ENCODE data around the gene MSL2.
"Not testable (repeated sequence)": the region's sequence is repeated elsewhere in the genome, so short reads cannot be mapped to it uniquely, and the experiment has no call there.

Gene MSL2

DNA sequence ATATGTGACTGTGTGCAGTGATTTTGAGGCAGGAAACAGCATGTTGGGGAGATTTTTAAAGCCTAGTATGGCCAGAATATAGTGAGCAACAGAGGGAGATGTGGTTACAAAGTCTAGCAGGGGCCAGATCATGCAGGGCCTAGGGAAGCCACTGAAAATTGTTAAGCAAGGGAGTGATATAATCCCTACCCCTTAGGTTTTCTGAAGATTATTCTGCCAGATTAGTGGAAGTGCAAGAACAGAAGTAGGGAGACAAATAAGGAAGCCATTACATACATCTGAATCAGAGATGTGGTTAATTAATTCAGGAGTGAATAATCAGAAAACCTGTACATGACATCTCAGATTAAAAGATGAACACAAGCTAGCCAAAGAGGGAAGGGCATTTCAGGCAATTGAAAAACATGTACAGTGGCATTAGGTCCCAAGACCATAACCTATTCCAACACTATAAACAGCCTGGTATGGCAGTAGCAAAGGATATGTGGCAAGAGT is 54.8 kb downstream of the MSL2 start:
- Histone ChIP-seq H3K4me1 (peaks cover 0 to 24% (median 8%) of the 10 kb centered on the region in 4 donors), H3K4me3 (no peak overlapping the region), H3K27me3 (no peaks in the 10 kb centered on the region), H3K27ac (no peak overlapping the region), H3K36me3 (peaks cover 0 to 8% (median 7%) of the 10 kb centered on the region in 3 donors), H3K9me3 (no peaks in the 10 kb centered on the region)
- TF ChIP-seq, protein P1, sequence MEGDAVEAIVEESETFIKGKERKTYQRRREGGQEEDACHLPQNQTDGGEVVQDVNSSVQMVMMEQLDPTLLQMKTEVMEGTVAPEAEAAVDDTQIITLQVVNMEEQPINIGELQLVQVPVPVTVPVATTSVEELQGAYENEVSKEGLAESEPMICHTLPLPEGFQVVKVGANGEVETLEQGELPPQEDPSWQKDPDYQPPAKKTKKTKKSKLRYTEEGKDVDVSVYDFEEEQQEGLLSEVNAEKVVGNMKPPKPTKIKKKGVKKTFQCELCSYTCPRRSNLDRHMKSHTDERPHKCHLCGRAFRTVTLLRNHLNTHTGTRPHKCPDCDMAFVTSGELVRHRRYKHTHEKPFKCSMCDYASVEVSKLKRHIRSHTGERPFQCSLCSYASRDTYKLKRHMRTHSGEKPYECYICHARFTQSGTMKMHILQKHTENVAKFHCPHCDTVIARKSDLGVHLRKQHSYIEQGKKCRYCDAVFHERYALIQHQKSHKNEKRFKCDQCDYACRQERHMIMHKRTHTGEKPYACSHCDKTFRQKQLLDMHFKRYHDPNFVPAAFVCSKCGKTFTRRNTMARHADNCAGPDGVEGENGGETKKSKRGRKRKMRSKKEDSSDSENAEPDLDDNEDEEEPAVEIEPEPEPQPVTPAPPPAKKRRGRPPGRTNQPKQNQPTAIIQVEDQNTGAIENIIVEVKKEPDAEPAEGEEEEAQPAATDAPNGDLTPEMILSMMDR (IDR thresholded peaks at IDR 0.05): no peak
- intact Hi-C loops (cut with DNase I; ENCODE audit: low total_unique reads): no loop called here
- DNase-seq: no peak

GRCh38 chr3:136136454-136136853 is 59.7 kb downstream of the MSL2 start:
- H3K36me3 ChIP-seq: no peaks in the 10 kb centered on the region
- TF ChIP-seq, protein P1 (IDR thresholded peaks at IDR 0.05): no peak
- peaks cover 0 to 8% (median 0%) of the 10 kb centered on the region in 4 donors for H3K4me1 ChIP-seq
- no peaks in the 10 kb centered on the region for H3K27me3 ChIP-seq
- intact Hi-C loops (cut with DNase I; ENCODE audit: low total_unique reads): no loop called here
- H3K9me3 ChIP-seq: no peaks in the 10 kb centered on the region
- no peak overlapping the region for H3K4me3 ChIP-seq
- DNase-seq: no peak
- H3K27ac ChIP-seq: no peak overlapping the region

DNA sequence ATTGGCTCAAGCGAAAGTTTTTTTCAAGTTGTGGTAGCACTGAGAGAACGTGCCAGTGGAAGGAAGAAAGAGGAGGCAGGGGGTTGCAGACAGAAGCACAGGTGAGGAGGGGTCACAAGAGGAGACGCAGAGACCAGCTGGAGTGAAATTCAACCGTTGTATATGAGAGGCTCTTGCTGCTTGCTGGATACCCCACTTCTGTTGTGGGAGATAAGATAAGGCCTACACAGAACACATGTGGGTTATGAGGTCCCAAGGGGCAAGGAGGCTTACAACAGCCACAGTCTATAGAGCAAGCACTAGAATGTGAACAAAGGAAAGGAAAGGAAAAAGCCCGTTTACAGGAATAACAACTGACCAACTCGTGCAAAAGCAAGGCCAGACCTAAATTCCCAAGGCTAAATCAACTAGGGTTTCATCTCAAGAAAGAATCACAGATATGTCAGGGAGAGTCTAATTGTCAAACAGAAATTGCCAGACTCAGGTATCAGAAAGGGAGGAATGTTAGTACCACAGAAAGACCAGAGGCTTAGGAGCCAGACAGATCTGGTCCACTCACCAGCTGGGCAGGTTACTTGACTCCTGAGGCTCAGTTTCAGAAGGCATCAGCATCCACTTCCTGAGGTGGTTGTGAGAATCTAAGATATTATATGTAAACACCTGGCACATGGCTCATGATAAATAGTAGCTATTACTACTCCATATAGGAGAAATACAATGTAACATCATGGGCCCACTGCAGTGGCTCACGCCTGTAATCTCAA is 60.9 kb downstream of the MSL2 start:
- Histone ChIP-seq H3K27ac (no peak overlapping the region), H3K4me1 (no peaks in the 10 kb centered on the region), H3K4me3 (no peak overlapping the region), H3K9me3 (no peaks in the 10 kb centered on the region), H3K27me3 (no peaks in the 10 kb centered on the region), H3K36me3 (no peaks in the 10 kb centered on the region)
- intact Hi-C loops (cut with DNase I; ENCODE audit: low total_unique reads): no loop called here
- TF ChIP-seq, protein P1 (IDR thresholded peaks at IDR 0.05): no peak
- DNase-seq: no peak

GRCh38 chr3:136134091-136134490 is 62.0 kb downstream of the MSL2 start:
- no peak overlapping the region for H3K27ac ChIP-seq
- no peaks in the 10 kb centered on the region for H3K36me3 ChIP-seq
- H3K4me1 ChIP-seq: no peaks in the 10 kb centered on the region
- no peak overlapping the region for H3K4me3 ChIP-seq
- DNase-seq: no peak
- no peaks in the 10 kb centered on the region for H3K27me3 ChIP-seq
- TF ChIP-seq, protein P1 (IDR thresholded peaks at IDR 0.05): no peak
- intact Hi-C loops (cut with DNase I; ENCODE audit: low total_unique reads): no loop called here
- H3K9me3 ChIP-seq: no peaks in the 10 kb centered on the region

DNA sequence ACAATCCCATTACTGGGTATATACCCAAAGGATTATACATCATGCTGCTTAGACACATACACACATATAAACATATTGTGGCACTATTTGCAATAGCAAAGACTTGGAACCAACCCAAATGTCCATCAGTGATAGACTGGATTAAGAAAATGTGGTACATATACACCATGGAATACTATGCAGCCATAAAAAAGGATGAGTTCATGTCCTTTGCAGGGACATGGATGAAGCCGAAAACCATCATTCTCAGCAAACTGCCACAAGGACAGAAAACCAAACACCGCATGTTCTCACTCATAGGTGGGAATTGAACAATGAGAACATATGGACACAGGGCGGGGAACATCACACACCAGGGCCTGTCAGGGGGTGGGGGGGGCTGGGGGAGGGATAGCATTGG is 64.5 kb downstream of the MSL2 start:
- DNase-seq; H3K9me3 ChIP-seq; H3K27me3 ChIP-seq; H3K27ac ChIP-seq; H3K4me3 ChIP-seq; H3K4me1 ChIP-seq; H3K36me3 ChIP-seq; intact Hi-C loops (cut with DNase I; ENCODE audit: low total_unique reads): not testable (repeated sequence)

GRCh38 chr3:136122006-136122405 is 74.1 kb downstream of the MSL2 start:
- Histone ChIP-seq H3K4me1 (no peaks in the 10 kb centered on the region), H3K9me3 (no peaks in the 10 kb centered on the region), H3K27ac (no peak overlapping the region), H3K27me3 (no peaks in the 10 kb centered on the region), H3K36me3 (peaks cover 11 to 18% (median 12%) of the 10 kb centered on the region in 3 donors), H3K4me3 (no peak overlapping the region)
- DNase-seq: no peak
- TF ChIP-seq, protein P1 (IDR thresholded peaks at IDR 0.05): no peak
- intact Hi-C loops (cut with DNase I; ENCODE audit: low total_unique reads): no loop called here

Measured in tibial artery (tissue), 4 donors.